Measurements from ENCODE around the gene IGF1R. TPM values are rescaled to one million over a fixed set of nuclear protein-coding genes. Genes with fewer than 3 reads are reported as not detected.
A peak's percentile ranks its signal among the peaks of the same experiment; 100 is the strongest.

Gene IGF1R
- total RNA-seq, 1 donor from 2014 or later, result 33.3 TPM

- DNase-seq, result no peak
- ATAC-seq, result no peak
- intact Hi-C loops (cut with micrococcal nuclease), result no loop called here
These were observed 289.7 kb downstream of the IGF1R start for GRCh38 chr15:98938105-98938417.

- DNase-seq (no peak), ATAC-seq (no peak)
These were observed 290.5 kb downstream of the IGF1R start for GRCh38 chr15:98938799-98939198.

GRCh38 chr15:98939311-98940080 is 291.2 kb downstream of the IGF1R start:
- DNase-seq (no peak), ATAC-seq (no peak)
- intact Hi-C loops (cut with micrococcal nuclease), result no loop called here

More at GRCh38 chr15:98938799-98939198, 290.5 kb downstream of the IGF1R start:
- intact Hi-C loops (cut with micrococcal nuclease), result no loop called here

- intact Hi-C loops (cut with micrococcal nuclease), result no loop called here
- DNase-seq (no peak), ATAC-seq (no peak)
These were observed 293.4 kb downstream of the IGF1R start for GRCh38 chr15:98941595-98942255.

GRCh38 chr15:98942431-98942830 is 294.1 kb downstream of the IGF1R start:
- ATAC-seq (no peak), DNase-seq (no peak)
- intact Hi-C loops (cut with micrococcal nuclease), result no loop called here

GRCh38 chr15:98943051-98943508 is 294.7 kb downstream of the IGF1R start:
- intact Hi-C loops (cut with micrococcal nuclease), result no loop called here
- DNase-seq, result no peak
- ATAC-seq, result no peak

- ATAC-seq (peak; percentile 89), DNase-seq (peak; percentile 75)
- intact Hi-C loops (cut with micrococcal nuclease), result no loop called here
These were observed 295.3 kb downstream of the IGF1R start for GRCh38 chr15:98943601-98944151.

- peak; percentile 78 for ATAC-seq
- intact Hi-C loops (cut with micrococcal nuclease), result no loop called here
- peak; percentile 77 for DNase-seq
These were observed 298.2 kb downstream of the IGF1R start for GRCh38 chr15:98946301-98947255.

GRCh38 chr15:98948456-98948855 is 300.1 kb downstream of the IGF1R start:
- intact Hi-C loops (cut with micrococcal nuclease), result no loop called here
- no peak for DNase-seq
- no peak for ATAC-seq

GRCh38 chr15:98948941-98949340 is 300.6 kb downstream of the IGF1R start:
- ATAC-seq, result no peak
- no peak for DNase-seq
- intact Hi-C loops (cut with micrococcal nuclease), result no loop called here

GRCh38 chr15:98949624-98950023 is 301.3 kb downstream of the IGF1R start:
- intact Hi-C loops (cut with micrococcal nuclease), result no loop called here
- ATAC-seq (no peak), DNase-seq (no peak)

GRCh38 chr15:98950248-98950647 is 301.9 kb downstream of the IGF1R start:
- no peak for DNase-seq
- no peak for ATAC-seq
- intact Hi-C loops (cut with micrococcal nuclease), result no loop called here

- ATAC-seq, result no peak
- intact Hi-C loops (cut with micrococcal nuclease), result no loop called here
- DNase-seq, result no peak
These were observed 302.7 kb downstream of the IGF1R start for GRCh38 chr15:98951004-98951403.

GRCh38 chr15:98951493-98952320 is 303.4 kb downstream of the IGF1R start:
- DNase-seq (no peak), ATAC-seq (no peak)
- intact Hi-C loops (cut with micrococcal nuclease), result no loop called here

GRCh38 chr15:98952381-98952803 is 304.1 kb downstream of the IGF1R start:
- intact Hi-C loops (cut with micrococcal nuclease), result no loop called here
- DNase-seq (no peak), ATAC-seq (no peak)

- peak; percentile 59 for DNase-seq
- intact Hi-C loops (cut with micrococcal nuclease), result no loop called here
- ATAC-seq, result peak; percentile 25
These were observed 304.9 kb downstream of the IGF1R start for GRCh38 chr15:98953000-98953787.

- ATAC-seq (peak; percentile 25), DNase-seq (peak; percentile 42)
- intact Hi-C loops (cut with micrococcal nuclease), result no loop called here
These were observed 305.6 kb downstream of the IGF1R start for GRCh38 chr15:98953968-98954367.

- intact Hi-C loops (cut with micrococcal nuclease), result no loop called here
- ATAC-seq (peak; percentile 85), DNase-seq (peak; percentile 87)
These were observed 306.1 kb downstream of the IGF1R start for GRCh38 chr15:98954411-98954810.

Measured in left ventricle myocardium superior (tissue), 1 donor.